HL-60 (cell line): ENCODE measurements around the gene ADAMTS14.
"Not testable (repeated sequence)": the region's sequence is repeated elsewhere in the genome, so short reads cannot be mapped to it uniquely, and the experiment has no call there.

Experiments
- DNase-seq, 2 experiments: peaks; one replicate each; pipeline ENCODE4 v3.0.0-alpha.2; 2010 to 2020; ENCODE audit warnings: low read depth in 1 of 2, low spot score in 1 of 2
- H3K27ac ChIP-seq: fragments of 250-450 bp; sonication (Bioruptor Pico); replicated peaks from 2 replicates; pipeline ENCODE4 v1.5.1; 2020; ENCODE audit warnings: mild to moderate bottlenecking, moderate library complexity
- H3K27me3 ChIP-seq: fragments of 250-450 bp; sonication (Bioruptor Pico); 2 replicates; pipeline ENCODE4 v1.5.1; 2021; ENCODE audit warnings: mild to moderate bottlenecking, moderate library complexity; ENCODE audit not compliant: insufficient read depth, poor library complexity, severe bottlenecking
- H3K4me3 ChIP-seq: replicated peaks from 2 replicates; pipeline ENCODE4 v1.5.1; 2011; ENCODE audit warnings: mild to moderate bottlenecking, control low read depth, low read length; ENCODE audit not compliant: insufficient read depth
- GABPA ChIP-seq: IDR thresholded peaks from 2 replicates; pipeline ENCODE4 v1.6.1; 2012; ENCODE audit warnings: low read depth
- POLR2AphosphoS5 ChIP-seq: IDR thresholded peaks from 2 replicates; pipeline ENCODE4 v1.6.1; 2012; ENCODE audit warnings: low read depth
- REST ChIP-seq: IDR thresholded peaks from 2 replicates; pipeline ENCODE4 v1.6.1; 2012; ENCODE audit warnings: low read depth; ENCODE audit not compliant: insufficient replicate concordance
- SPI1 ChIP-seq: IDR thresholded peaks from 2 replicates; pipeline ENCODE4 v1.6.1; 2012; ENCODE audit warnings: low read depth, mild to moderate bottlenecking, borderline replicate concordance
- TF ChIP-seq, protein P1 (sequence below): IDR thresholded peaks from one replicate; pipeline ENCODE4 v1.5.1; 2011; ENCODE audit warnings: low read length, control low read depth, inconsistent platforms; ENCODE audit not compliant: insufficient read depth

The ADAMTS14 gene

GRCh38 chr10:70644959-70645358 lies 27.3 kb upstream of the ADAMTS14 start:
- not testable (repeated sequence) for H3K27ac ChIP-seq, DNase-seq, H3K27me3 ChIP-seq, H3K4me3 ChIP-seq

DNA sequence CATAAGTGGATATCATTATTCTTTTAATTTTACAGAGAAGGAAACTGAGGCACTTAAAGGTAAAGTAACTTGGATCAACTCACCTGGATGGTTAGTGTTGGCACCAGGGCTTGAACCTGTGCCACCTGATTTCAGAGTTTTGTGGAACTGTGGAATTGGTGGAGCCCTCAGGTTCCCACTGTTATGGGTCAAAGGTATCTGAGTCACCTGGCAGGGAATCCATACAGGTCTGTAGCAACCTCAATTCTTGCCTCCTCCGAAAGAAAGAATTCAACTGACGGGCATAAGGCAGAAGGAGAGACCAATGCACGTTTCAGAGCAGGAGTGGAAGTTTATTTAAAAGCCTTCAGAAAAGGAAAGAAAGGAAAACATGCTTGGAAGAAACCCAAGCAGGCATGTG lies 25.2 kb upstream of the ADAMTS14 start:
- Histone ChIP-seq H3K4me3 (no peak overlapping the region), H3K27me3 (no peaks in the 10 kb centered on the region), H3K27ac (no peak overlapping the region)
- DNase-seq, result no peak
- TF ChIP-seq, protein P1, sequence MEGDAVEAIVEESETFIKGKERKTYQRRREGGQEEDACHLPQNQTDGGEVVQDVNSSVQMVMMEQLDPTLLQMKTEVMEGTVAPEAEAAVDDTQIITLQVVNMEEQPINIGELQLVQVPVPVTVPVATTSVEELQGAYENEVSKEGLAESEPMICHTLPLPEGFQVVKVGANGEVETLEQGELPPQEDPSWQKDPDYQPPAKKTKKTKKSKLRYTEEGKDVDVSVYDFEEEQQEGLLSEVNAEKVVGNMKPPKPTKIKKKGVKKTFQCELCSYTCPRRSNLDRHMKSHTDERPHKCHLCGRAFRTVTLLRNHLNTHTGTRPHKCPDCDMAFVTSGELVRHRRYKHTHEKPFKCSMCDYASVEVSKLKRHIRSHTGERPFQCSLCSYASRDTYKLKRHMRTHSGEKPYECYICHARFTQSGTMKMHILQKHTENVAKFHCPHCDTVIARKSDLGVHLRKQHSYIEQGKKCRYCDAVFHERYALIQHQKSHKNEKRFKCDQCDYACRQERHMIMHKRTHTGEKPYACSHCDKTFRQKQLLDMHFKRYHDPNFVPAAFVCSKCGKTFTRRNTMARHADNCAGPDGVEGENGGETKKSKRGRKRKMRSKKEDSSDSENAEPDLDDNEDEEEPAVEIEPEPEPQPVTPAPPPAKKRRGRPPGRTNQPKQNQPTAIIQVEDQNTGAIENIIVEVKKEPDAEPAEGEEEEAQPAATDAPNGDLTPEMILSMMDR, result no peak
- TF ChIP-seq SPI1 (no peak), GABPA (no peak), POLR2AphosphoS5 (no peak), REST (no peak)

GRCh38 chr10:70648427-70648826 lies 23.9 kb upstream of the ADAMTS14 start:
- TF ChIP-seq SPI1, result no peak
- TF ChIP-seq POLR2AphosphoS5, result no peak
- TF ChIP-seq REST, result no peak
- TF ChIP-seq GABPA, result no peak
- TF ChIP-seq, protein P1, result no peak
- H3K27me3 ChIP-seq, result no peaks in the 10 kb centered on the region
- H3K27ac ChIP-seq, result no peak overlapping the region
- DNase-seq, result no peak
- H3K4me3 ChIP-seq, result no peak overlapping the region

GRCh38 chr10:70649526-70649925 lies 22.8 kb upstream of the ADAMTS14 start:
- DNase-seq, result no peak

More at GRCh38 chr10:70649526-70649925, 22.8 kb upstream of the ADAMTS14 start:
- Histone ChIP-seq H3K27ac (no peak overlapping the region), H3K27me3 (no peaks in the 10 kb centered on the region), H3K4me3 (no peak overlapping the region)
- TF ChIP-seq, protein P1, result no peak
- no peak for TF ChIP-seq REST
- TF ChIP-seq POLR2AphosphoS5, result no peak
- no peak for TF ChIP-seq SPI1
- no peak for TF ChIP-seq GABPA
